Keratinocyte (primary cell): ENCODE data around the gene GON7. TPM values are rescaled to one million over a fixed set of nuclear protein-coding genes. Genes with fewer than 3 reads are reported as not detected.
"Not testable (repeated sequence)": the region's sequence is repeated elsewhere in the genome, so short reads cannot be mapped to it uniquely, and the experiment has no call there.

ENCODE experiments used
- DNase-seq: peaks from one replicate; pipeline ENCODE4 v3.0.0-alpha.2; 2011; ENCODE audit warnings: low read depth, missing footprints, low spot score
- FAIRE-seq: peaks from 2 replicates; lab custom pipeline; 2011; peaks lifted over from hg19 to GRCh38; lab: Jason Lieb, UNC
- H2AFZ ChIP-seq: 2 replicates; pipeline ENCODE4 v1.6.0; 2012; ENCODE audit warnings: low read length, control low read depth, inconsistent platforms; ENCODE audit not compliant: control insufficient read depth
- H3K27ac ChIP-seq: 2 replicates; pipeline ENCODE4 v1.5.1; 2011; ENCODE audit warnings: low read length; ENCODE audit not compliant: control insufficient read depth, insufficient read depth
- H3K27me3 ChIP-seq: 3 replicates; pipeline ENCODE4 v1.6.0; 2011; ENCODE audit warnings: low read length; ENCODE audit not compliant: control insufficient read depth, insufficient read depth; ENCODE audit errors: extremely low read depth
- H3K36me3 ChIP-seq, 2 experiments: 2 replicates in 1 of 2; 3 replicates in 1 of 2; pipeline ENCODE4 v1.5.1; 2011; ENCODE audit warnings: low read length in 2 of 2, mild to moderate bottlenecking in 1 of 2; ENCODE audit not compliant: control insufficient read depth in 2 of 2, insufficient read depth in 2 of 2; ENCODE audit errors: extremely low read depth in 1 of 2
- H3K4me1 ChIP-seq: 3 replicates; pipeline ENCODE4 v1.5.1; 2011; ENCODE audit warnings: low read length; ENCODE audit not compliant: control insufficient read depth, insufficient read depth; ENCODE audit errors: extremely low read depth
- H3K4me2 ChIP-seq: 3 replicates; pipeline ENCODE4 v1.6.0; 2011; ENCODE audit warnings: low read depth, low read length; ENCODE audit not compliant: control insufficient read depth, insufficient read depth; ENCODE audit errors: extremely low read depth
- H3K4me3 ChIP-seq, 3 experiments: fragments of 200-600 bp in 1 of 3; sonication (generic) in 1 of 3; 2 replicates in 2 of 3; 3 replicates in 1 of 3; pipeline ENCODE4 v1.5.1; 2011 to 2016; ENCODE audit warnings: low read length in 3 of 3, mild to moderate bottlenecking in 3 of 3, control low read depth in 2 of 3, inconsistent platforms in 1 of 3, low read depth in 1 of 3, mixed read lengths in 1 of 3, mixed run types in 1 of 3, moderate library complexity in 1 of 3; ENCODE audit not compliant: control insufficient read depth in 2 of 3, insufficient read depth in 2 of 3; ENCODE audit errors: extremely low read depth in 1 of 3
- H3K79me2 ChIP-seq: 2 replicates; pipeline ENCODE4 v1.6.0; 2012; ENCODE audit warnings: low read length; ENCODE audit not compliant: control insufficient read depth, insufficient read depth
- H3K9ac ChIP-seq: 3 replicates; pipeline ENCODE4 v1.6.0; 2011; ENCODE audit warnings: low read length; ENCODE audit not compliant: control insufficient read depth, insufficient read depth; ENCODE audit errors: extremely low read depth
- H3K9me1 ChIP-seq: 3 replicates; pipeline ENCODE4 v1.6.0; 2011; ENCODE audit warnings: low read length; ENCODE audit not compliant: control insufficient read depth, insufficient read depth; ENCODE audit errors: extremely low read depth
- H3K9me3 ChIP-seq: 2 replicates; pipeline ENCODE4 v1.5.1; 2012; ENCODE audit warnings: low read depth, low read length; ENCODE audit not compliant: control insufficient read depth
- H4K20me1 ChIP-seq: 3 replicates; pipeline ENCODE4 v1.6.0; 2011; ENCODE audit warnings: low read length; ENCODE audit not compliant: control insufficient read depth, insufficient read depth; ENCODE audit errors: extremely low read depth
- EZH2 ChIP-seq: IDR thresholded peaks from one replicate; pipeline ENCODE4 v1.6.1; 2012; ENCODE audit warnings: inconsistent platforms, mild to moderate bottlenecking, low read length, moderate library complexity
- dilution Hi-C: fragments of 300-500 bp; cut with MboI; formaldehyde crosslinking; loops from one replicate; pipeline ENCODE4 v1.7.0; 2020; ENCODE audit warnings: low sequenced_read_pairs; ENCODE audit not compliant: extremely low pct_ligation_motif_present
- polyA plus RNA-seq, 5 experiments: library from polyadenylated mRNA; depleted of rRNA in 3 of 5; stranded (reverse) in 3 of 5; stranded (forward) in 1 of 5; unstranded in 1 of 5; fragments of >200 nt; gene quantifications; 1 replicate in 1 of 5; 2 replicates in 3 of 5; 3 replicates in 1 of 5; pipeline versions ENCODE4 v1.2.1 to v1.2.3, GENCODE V29; 2011 to 2012; ENCODE audit warnings: missing spikeins in 2 of 5, low read depth in 1 of 5, low replicate concordance in 1 of 5
- TF ChIP-seq, protein P1 (sequence below), 3 experiments: IDR thresholded peaks in 1 of 3; conservative IDR thresholded peaks in 1 of 3; optimal IDR thresholded peaks in 1 of 3; 2 replicates in 2 of 3; 3 replicates in 1 of 3; pipeline versions ENCODE3 to v1.5.1; 2011; ENCODE audit warnings: low read length in 3 of 3, mild to moderate bottlenecking in 3 of 3, moderate library complexity in 2 of 3, control low read depth in 1 of 3, inconsistent platforms in 1 of 3; ENCODE audit not compliant: insufficient read depth in 2 of 3; ENCODE audit errors: extremely low read depth in 1 of 3

Gene GON7
- polyA plus RNA-seq, 1 donor (not counting 4 experiments of a cell fraction or from before 2014, with no cell fraction given): 12.6 TPM

DNA sequence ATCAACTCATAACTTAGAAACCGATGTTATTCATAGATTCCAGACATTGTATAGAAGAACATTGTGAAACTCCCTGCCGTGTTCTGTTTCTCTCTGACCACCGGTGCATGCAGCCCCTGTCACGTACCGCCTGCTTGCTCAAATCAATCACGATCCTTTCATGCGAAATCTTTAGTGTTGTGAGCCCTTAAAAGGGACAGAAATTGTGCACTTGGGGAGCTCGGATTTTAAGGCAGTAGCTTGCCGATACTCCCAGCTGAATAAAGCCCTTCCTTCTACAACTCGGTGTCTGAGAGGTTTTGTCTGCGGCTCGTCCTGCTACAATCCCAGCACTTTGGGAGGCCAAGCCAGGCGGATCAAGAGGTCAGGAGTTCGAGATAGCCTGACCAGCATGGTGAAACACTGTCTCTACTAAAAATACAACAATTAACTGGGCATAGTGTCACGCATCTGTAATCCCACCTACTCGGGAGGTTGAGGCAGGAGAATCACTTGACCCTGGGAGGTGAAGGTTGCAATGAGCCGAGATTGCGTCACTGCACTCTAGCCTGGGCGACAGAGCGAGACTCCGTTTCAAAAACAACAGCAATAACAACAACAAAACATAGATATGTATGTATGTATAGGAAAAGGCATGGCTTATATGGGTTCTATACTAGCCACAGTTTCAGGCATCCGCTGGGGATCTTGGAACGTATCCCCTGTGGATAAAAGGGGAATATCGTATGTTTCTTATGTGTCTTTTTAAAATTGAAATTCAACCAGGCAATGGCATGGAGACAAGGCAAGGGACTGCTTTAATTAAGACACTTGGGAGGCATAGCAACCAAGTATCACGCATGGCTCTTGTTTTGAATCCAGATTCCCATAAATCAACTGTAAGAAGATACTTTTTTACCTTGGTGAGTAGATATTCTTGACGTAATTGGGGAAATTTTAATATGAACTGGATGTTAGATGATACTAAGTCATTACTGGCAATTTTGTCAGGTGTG, 41.3 kb downstream of the GON7 start:
- H3K27me3 ChIP-seq, H3K79me2 ChIP-seq, H4K20me1 ChIP-seq, H3K4me2 ChIP-seq, H3K36me3 ChIP-seq, H3K27ac ChIP-seq, H3K4me1 ChIP-seq, FAIRE-seq, H2AFZ ChIP-seq, H3K4me3 ChIP-seq, DNase-seq, dilution Hi-C loops, H3K9ac ChIP-seq, H3K9me3 ChIP-seq, H3K9me1 ChIP-seq: not testable (repeated sequence)

DNA sequence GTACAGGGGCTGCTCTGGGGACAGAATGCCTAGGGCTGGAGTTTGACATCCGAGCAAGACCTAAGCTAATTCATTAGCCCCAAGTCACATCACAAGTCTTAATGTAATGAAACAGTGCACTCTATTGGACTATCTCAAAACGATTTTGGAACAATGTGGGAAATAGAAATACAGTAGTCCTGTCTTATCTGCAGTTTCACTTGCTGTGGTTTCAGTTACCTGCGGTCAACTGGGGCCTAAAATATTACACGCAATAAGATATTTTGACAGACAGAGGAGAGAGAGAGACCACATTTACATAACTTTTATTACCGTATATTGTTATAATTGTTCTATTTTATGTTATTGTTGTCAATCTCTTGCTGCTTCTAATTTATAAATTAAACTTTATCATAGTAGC, 43.3 kb downstream of the GON7 start:
- Histone ChIP-seq H3K4me3 (no peak overlapping the region), H3K4me2 (no peak overlapping the region), H3K4me1 (no peaks in the 10 kb centered on the region), H2AFZ (no peak overlapping the region), H3K36me3 (no peaks in the 10 kb centered on the region), H3K27ac (no peak overlapping the region), H3K9ac (no peak overlapping the region), H4K20me1 (no peaks in the 10 kb centered on the region), H3K79me2 (no peaks in the 10 kb centered on the region), H3K27me3 (no peaks in the 10 kb centered on the region), H3K9me1 (no peaks in the 10 kb centered on the region), H3K9me3 (no peaks in the 10 kb centered on the region)
- no peak for TF ChIP-seq EZH2
- TF ChIP-seq, protein P1, sequence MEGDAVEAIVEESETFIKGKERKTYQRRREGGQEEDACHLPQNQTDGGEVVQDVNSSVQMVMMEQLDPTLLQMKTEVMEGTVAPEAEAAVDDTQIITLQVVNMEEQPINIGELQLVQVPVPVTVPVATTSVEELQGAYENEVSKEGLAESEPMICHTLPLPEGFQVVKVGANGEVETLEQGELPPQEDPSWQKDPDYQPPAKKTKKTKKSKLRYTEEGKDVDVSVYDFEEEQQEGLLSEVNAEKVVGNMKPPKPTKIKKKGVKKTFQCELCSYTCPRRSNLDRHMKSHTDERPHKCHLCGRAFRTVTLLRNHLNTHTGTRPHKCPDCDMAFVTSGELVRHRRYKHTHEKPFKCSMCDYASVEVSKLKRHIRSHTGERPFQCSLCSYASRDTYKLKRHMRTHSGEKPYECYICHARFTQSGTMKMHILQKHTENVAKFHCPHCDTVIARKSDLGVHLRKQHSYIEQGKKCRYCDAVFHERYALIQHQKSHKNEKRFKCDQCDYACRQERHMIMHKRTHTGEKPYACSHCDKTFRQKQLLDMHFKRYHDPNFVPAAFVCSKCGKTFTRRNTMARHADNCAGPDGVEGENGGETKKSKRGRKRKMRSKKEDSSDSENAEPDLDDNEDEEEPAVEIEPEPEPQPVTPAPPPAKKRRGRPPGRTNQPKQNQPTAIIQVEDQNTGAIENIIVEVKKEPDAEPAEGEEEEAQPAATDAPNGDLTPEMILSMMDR (optimal IDR thresholded peaks at IDR 0.05 in 1 of 3, IDR thresholded peaks at IDR 0.05 in 1 of 3, conservative IDR thresholded peaks at IDR 0.05 in 1 of 3; ENCODE audit: extremely low read depth in 1 of 3, insufficient read depth in 2 of 3, low read length in 3 of 3): no peak
- FAIRE-seq: no peak
- dilution Hi-C loops: no loop called here
- no peak for DNase-seq
